HCT116 (cell line): ENCODE data around the gene EHBP1.

Experiments used
- CTCF ChIP-seq, 3 experiments: fragments of 200-600 bp in 1 of 3; sonication (generic) in 1 of 3; IDR thresholded peaks in 2 of 3; conservative IDR thresholded peaks in 1 of 3; 2 replicates each; pipeline ENCODE4 v1.5.1; 2012 to 2017; ENCODE audit warnings: low read depth in 2 of 3, low read length in 2 of 3, antibody characterized with exemption in 1 of 3, borderline replicate concordance in 1 of 3, control low read depth in 1 of 3, mild to moderate bottlenecking in 1 of 3, mixed read lengths in 1 of 3, mixed run types in 1 of 3, moderate library complexity in 1 of 3; ENCODE audit not compliant: insufficient read depth in 1 of 3
- JUND ChIP-seq: IDR thresholded peaks from 2 replicates; pipeline ENCODE4 v1.6.1; 2012

- TF ChIP-seq JUND (no peak), CTCF (IDR thresholded peaks at IDR 0.05 in 2 of 3, conservative IDR thresholded peaks at IDR 0.05 in 1 of 3; ENCODE audit: borderline replicate concordance in 1 of 3, insufficient read depth in 1 of 3, low read depth in 2 of 3, low read length in 2 of 3) (no peak; a peak in 1 of 6 replicates)
Observed at GRCh38 chr2:63050334-63051041, 345.0 kb downstream of the EHBP1 start, which contains the start of gene OTX1.
